GM11168 (cell line): ENCODE measurements around the gene NOC2L.

ENCODE experiments used
- in situ Hi-C: fragments of 300-500 bp; cut with MboI; formaldehyde crosslinking; loops from one replicate; pipeline ENCODE4 v1.12.0; 2022; ENCODE audit warnings: low sequenced_read_pairs; ENCODE audit not compliant: unreplicated experiment

NOC2L gene

DNA sequence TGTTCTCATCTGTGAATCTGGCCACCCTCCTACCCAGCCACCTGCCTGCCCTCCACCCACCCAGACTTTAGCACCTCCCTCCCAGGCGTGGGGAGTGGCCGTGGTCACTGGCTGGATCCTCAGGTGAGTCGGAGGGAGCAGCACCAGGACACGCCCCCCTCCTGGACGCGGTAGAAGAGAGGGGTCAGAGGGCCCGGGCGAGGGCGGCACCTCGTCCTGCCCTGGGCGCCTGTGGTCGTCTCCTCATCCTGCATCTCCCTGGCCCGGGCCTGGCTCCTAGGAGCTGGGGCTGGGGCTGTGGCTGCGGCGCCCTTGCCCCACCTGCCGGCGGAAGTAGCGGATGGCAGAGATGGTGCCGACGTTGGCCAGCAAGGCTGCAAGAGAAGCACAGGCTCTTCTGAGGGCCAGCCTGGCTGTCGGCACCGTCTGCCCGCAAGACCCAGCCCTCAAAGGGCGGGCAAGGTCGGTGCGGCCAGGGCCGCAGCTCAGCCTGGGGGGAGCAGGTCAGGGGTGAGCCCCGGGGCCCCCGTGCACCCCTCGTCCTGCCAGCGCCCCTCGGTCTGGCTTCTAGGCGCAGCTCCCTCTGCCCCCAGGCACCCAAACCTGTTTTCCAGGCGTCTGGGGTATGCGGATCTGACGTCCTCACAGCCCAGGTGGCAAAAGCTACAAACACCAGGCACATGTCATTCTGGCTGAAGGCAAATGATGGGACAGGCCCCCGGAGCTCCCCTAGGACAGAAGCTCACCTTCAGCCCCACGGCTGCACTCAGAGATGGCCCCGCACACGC lies 17.0 kb upstream of the NOC2L start:
- in situ Hi-C loops: no loop called here

DNA sequence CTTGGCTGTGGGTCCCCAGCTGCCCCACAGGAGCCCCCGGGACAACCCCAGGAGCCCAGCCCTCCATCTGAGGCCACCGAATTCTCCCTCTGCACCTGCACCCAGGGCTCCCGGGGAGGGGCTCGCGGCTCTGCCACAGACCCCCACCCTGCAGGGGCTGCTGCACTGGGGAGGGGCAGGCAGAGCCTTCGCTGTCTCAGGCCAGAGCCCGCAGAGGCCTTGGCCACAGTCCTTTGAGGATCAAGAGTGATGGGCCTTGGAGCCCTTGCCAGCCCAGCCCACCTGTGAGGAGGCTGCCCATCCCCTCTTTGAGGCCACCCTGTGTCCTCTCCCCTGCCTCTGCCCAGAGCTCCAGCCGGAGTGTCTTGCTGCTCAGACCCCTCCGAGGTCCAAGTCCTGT lies 16.3 kb upstream of the NOC2L start:
- in situ Hi-C loops: no loop called here

DNA sequence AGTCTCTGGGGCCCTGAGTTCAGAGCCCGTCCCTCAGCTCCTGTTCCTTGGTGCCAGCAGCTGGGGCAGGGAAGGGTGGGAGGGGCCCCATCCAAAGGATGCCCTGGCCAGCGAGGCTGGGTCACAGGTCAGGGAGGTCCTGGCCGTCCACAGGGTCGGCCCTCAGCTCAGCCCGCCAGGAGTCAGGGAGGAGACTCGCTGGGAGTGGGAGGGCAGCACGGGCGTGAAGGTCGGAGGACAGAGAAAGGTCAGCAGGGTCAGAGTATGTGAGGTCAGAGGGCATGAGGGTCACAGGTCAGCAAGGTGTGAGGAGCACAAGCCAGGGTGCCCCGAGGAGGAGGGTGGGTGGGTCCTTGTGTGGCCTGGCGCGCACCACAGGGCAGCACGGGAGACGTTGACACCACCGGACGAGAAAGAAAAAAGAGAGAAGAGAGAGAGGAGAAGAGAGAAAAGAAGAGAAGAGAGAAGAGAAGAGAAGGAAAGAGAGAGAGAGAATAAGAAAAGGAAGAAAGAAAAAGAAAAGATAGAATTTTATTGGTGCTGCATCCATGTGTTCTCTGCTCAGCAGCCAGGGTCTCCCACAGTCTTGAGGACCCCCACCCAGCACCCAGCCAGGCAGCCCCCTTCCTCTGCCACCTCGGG lies 15.8 kb upstream of the NOC2L start:
- in situ Hi-C loops: no loop called here

DNA sequence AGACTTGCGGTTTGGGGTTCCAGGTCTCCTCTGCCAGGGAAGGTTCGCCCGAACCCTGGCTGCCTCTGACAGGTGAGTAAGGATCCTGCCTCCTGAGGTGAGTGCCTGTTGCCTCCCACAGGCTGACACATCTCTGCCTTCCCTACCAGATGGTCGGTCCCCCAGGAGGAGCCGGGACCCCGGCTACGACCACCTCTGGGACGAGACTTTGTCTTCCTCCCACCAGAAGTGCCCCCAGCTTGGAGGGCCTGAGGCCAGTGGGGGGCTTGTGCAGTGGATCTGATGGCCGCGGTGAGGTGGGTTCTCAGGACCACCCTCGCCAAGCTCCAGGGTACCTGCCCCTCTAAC lies 15.2 kb upstream of the NOC2L start:
- in situ Hi-C loops: no loop called here

DNA sequence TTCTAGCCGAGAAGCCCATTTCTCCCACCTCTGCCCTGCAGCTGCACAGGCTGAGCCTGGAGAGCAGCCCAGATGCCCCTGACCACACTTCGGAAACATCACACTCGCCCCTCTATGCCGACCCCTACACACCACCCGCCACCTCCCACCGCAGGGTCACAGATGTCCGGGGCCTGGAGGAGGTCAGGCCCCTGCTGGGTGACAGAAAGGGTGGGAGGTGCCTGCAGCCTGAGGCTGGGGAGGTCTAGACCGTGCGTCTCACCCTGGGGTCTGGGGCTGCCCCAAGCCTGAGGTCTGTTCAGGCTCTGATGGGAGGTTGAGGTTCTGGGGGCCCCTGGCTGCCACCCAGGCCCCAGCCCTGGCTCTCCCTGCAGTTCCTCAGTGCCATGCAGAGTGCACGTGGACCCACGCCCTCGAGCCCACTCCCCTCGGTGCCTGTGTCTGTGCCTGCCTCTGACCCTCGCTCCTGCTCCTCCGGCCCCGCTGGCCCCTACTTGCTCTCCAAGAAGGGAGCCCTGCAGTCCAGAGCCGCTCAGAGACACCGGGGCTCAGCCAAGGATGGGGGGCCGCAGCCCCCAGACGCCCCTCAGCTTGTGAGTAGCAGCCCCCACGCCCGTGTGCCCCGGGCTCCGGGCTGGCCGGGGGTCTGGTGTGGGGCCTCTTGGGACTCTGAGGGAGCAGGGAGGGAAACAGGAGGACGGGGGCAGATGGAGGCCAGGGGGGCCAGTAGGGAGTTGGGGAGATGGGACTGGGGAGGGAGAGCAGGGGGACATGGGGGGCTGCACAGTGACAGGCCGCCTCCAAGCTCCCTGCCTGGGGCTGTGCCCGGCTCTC lies 14.6 kb upstream of the NOC2L start:
- in situ Hi-C loops: no loop called here

DNA sequence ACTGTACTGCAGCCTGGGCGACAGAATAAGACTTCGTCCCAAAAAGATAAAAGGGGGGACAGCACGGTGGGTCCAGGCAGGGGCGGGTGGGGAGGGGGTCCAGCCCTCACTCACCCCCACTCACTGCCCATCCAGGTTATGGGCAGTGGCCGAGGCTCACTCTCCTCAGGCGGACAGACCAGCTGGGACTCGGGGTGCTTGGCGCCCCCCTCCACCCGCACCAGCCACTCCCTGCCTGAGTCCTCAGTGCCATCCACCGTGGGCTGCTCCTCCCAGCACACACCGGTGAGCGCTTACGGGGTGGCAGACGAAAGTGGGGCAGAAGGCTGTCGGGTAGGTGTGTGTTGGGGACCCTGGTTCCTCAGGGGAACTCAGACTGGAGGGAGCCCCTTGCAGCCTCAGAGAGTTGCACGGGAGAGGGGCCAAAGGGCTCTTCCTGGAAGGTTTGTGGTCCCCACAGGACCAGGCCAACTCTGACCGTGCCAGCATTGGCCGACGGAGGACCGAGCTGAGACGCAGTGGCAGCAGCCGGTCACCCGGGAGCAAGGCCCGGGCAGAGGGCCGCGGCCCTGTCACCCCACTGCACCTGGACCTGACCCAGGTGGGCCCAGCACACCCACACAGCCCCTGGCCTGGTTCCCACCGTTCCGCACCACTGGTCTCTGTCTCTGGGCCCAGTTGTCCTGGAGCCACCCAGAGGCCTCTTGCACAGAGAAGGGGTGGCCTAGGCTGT lies 13.8 kb upstream of the NOC2L start:
- in situ Hi-C loops: no loop called here

DNA sequence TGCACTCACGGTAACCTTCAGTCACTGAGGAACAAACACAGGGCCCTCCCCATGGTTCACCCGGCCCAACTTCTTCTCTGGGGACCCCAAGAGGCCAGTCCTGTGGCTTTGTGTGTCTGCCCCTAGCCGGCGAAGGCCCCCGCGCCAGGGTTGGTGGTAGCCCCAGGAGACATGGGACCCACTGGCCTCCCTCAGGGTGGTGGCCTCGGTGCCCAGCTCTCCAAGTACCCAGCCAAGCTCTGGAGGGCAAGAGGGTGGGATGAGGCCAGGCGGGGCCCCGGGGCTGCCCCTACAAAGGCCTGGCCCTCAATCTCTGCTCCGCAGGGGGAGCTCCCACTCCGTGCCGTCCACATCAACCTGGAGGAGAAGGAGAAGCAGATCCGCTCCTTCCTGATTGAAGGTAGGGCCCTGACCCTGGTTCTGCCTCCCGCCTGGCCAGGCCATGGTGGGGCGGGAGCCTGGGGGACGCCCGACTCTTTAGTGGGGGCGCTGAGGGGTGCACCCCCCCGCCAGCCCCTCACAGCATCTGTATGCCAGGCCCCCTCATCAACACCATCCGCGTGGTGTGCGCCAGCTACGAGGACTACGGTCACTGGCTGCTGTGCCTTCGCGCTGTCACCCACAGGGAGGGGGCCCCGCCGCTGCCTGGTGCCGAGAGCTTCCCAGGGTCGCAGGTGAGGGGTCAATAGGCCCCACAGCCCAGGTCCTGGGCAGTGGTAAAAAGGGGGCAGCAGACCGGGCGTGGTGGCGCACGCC lies 12.9 kb upstream of the NOC2L start:
- in situ Hi-C loops: no loop called here

DNA sequence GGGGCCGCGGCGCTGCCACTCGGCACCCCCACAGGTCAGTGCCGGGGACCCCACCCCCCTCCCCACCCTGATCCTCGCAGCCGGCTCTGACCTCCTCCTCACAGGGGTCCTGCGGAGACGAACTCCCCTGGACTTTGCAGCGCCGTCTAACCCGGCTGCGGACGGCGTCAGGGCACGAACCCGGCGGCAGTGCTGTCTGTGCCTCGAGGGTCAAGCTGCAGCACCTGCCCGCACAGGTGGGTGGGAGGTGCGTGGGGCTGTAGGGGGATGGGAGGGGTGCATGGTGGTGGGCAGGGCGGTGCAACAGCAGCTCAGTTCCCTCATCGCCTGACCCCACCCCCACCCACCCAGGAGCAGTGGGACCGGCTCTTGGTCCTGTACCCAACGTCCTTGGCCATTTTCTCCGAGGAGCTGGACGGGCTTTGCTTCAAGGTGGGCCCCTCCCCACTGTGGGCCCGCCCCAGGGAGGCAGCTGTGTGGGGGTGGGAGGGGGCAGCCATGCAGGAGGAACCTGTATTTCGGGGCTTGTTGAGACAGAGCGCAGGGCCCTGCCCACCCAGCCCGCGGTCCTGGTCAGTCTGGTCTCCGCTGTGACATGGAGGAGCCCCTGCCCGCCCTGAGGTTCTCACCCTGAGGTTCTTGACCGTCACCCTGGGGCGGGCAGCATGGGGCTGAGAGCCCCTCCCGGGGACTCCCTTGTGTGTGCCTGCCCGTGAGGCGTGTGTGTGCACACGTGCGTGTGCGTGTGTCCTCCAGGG lies 12.1 kb upstream of the NOC2L start:
- in situ Hi-C loops: no loop called here

DNA sequence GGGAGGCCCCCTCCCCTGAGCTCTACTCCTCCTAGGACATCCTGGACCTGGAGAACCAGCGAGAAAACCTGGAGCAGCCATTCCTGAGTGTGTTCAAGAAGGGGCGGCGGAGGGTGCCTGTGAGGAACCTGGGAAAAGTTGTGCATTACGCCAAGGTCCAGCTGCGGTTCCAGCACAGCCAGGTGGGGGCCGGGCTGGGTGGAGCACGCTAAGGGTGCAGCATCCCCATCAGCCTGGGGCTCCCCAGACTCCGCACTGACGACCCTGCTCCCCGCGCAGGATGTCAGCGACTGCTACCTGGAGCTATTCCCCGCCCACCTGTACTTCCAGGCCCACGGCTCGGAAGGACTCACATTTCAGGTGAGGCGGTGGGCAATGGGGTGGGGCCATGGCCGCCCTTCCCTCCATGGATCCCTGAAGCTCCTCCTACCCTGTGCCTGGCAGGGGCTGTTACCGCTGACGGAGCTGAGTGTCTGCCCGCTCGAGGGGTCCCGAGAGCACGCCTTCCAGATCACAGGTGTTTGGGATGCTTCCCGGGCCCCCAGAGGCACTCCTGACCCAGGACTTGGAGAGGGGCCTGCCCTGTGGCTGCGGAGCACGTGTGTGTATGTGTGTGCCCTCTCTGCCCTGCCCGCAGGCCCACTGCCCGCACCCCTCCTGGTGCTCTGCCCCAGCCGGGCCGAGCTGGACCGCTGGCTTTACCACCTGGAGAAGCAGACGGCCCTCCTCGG lies 11.4 kb upstream of the NOC2L start:
- in situ Hi-C loops: no loop called here

DNA sequence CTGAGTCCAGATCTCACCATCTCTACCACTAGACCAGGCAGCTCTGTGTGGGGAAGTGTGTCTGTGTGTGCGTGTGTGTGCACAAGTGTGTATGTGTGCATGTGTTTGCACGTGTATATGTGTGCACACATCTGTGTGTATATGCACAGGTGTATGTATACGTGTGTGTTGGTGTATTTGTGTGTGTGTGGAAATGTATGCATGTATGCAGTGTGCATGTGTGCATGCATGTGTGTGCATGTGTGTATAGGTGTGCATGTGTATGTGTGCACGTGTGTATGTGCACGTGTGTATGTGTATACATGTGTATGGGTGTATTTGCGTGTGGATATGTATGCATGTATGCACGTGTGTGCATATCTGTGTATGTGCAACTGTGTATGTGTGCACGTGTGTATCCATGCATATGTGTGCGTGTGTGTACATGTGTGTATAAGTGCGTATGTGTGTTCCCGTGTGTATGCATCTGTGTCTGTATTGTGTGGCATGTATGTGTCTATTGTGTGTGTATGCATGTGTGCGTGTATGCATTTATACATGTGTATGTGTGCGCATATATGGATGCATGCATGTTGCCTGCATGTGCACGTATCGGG lies 10.3 kb upstream of the NOC2L start:
- in situ Hi-C loops: no loop called here

DNA sequence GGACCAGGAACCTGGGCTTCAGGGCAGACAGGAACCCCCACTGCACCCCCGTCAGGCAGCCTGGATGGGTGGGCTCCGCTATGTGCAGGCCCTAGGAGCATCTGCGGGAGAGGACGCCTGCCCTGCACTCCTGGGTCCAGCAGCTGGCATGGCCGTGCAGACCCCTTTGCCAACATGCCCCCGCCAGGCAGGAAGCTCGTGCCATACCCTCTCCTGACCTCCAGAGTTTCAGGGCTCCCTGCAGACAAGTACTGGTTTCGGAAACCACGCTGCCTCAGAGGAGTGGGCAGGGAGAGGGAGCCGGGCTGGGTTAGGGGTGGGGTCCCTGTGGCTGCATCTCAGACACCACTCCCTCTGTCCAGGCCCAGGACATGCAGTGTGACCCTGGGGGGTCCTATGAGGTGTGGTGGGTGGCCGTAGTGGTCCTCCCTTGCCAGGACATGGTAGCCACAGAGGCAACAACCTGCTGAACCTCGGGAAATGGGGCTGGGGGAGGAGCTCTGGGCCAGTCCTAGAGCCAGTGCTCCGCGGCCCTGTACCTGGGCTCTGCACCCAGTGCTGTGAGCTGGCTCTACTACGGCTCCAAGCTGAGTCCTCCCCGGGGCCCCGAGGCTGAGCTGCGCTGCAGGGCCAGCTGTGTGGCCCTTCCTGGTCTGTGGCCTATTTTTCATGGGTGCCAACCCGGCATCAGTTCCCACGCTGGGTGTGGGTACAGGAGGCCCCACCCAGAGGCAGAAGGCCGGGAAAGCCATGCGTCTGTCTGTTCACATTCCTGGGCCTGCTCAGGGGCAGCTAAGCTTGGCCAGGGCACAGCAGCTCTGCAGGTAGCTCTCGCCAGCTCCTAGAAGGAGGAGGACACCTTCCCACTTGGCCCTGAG lies 8.6 kb upstream of the NOC2L start:
- in situ Hi-C loops: no loop called here

DNA sequence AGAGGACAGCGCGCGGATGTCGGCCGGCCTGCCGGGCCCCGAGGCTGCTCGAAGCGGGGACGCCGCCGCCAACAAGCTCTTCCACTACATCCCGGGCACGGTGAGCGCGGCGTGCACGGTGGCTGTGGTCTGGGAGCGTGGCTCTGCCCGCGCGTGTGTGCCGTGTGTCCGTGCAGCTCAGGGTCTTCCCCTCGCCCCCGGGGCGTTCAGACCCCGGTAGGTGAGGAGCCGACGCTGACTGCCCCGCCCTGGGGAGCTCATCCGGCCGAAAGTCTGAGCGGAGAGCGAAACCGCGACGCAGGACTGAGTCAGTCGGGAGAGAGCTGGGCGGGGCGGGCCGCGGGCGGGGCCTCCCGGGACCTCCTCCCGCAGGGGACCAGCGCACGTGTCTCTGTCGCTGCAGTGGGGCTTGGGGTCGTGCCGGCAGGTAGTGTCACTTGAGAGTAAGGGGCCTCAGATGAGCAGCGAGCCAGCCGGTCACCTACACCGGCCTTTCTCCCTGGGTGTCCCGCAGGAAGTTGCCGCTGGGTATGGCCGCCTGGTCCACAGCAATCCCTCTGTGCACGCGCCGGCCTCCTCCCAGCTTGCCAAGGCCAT lies 7.7 kb upstream of the NOC2L start:
- in situ Hi-C loops: no loop called here

DNA sequence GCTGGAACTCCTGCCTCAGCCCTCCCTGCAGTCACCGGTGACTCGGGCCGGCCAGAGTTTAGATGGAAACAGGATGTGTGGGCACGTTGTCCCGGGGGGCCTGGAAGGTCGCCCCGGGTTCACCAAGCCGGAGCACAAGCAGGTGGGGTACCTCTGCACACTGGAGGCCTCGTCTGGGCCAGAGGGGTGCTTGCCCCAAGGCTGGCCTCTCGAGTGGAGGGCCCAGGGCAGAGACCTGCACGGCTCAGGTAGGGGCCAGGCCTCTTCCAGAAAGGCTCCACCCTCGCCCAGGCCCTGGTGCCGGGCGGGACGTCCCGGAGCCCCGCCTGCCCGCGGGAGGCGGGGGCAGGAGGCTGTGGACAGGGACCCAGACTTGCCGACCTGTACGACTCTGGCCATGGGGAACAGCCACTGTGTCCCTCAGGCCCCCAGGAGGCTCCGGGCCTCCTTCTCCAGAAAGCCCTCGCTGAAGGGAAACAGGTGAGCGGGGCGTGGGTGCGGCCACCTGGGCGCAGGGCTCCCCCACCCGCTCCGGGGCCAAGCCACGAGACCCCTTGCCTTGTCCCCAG lies 7.2 kb upstream of the NOC2L start, which contains the start of gene PLEKHN1:
PLEKHN1 (plus strand) TSS at position 348 of the 569 bp plus-strand sequence; CDS start at position 398, 50 bp downstream.
- in situ Hi-C loops: no loop called here

DNA sequence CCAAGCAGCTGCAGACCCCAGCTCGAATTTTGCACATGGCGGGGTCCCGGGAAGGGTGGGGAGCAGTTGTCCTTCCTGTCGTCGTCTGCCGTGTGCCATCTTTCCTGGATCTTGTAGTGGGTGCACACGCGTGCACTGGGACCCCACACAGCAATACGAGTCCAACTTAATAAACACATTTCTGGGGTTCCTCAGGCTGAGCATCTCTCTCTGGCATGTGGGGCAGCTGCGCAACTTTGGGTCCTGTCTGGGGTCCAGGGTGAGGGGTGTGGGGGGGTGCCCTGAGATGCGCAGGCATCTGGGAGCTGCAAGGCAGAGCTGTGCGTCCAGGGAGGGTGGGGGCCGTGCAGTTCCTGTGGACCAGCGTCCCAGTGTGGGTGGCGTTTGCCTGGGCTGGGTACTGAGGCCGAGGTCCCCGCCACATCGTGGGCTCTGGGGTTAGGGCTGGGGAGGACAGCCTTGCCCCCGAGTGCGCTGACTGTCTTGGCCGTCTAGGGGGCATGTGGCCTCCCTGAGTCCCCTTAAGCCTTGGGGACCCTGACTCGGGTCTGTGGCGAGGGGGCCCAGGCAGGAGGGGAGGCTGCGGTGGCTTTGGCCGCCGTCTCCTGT lies 6.6 kb upstream of the NOC2L start:
- in situ Hi-C loops: no loop called here

DNA sequence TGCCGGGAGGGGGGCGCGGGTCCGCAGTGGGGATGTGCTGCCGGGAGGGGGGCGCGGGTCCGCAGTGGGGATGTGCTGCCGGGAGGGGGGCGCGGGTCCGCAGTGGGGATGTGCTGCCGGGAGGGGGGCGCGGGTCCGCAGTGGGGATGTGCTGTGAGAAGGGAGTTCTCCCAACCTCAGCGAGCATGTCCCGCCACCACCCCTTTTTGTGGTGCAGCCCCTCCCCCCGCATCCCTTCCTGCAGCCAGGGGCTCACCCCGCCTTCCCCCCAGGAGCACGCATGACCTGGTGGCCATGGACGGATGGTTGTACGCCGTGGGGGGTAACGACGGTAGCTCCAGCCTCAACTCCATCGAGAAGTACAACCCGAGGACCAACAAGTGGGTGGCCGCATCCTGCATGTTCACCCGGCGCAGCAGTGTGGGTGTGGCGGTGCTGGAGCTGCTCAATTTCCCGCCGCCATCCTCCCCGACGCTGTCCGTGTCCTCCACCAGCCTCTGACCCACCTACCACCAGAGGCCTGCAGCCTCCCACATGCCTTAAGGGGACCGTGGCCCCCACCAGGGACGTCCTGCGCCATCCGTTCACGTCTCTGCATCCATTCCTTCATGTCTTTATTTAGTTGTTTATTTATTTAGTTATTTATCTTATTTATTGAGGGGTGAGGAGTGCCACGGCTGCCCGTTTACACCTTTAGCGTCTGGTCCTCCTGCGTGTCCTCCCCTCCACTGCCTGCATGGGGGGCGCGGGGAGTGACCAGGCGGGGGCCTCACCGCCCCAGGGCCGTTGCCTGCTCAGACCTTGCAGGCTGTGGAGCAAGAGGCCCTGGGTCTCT lies 5.9 kb upstream of the NOC2L start:
- in situ Hi-C loops: no loop called here
